WTC11 (cell line): ENCODE results near the gene PLIN1. TPM values are rescaled to one million over a fixed set of nuclear protein-coding genes. Genes with fewer than 3 reads are reported as not detected.
A peak's percentile ranks its signal among the peaks of the same experiment; 100 is the strongest.

Experiments used
- ATAC-seq: fragments of 200-7000 bp; cut with Tn5 transposase; 2 replicates; pipeline ENCODE4 v1.10.0; 2021; ENCODE audit warnings: mild to moderate bottlenecking, moderate library complexity
- CTCF ChIA-PET: fragments of 300-600 bp; sonication (Branson Sonifier 250); formaldehyde crosslinking; loops from one replicate; lab custom pipeline; 2021; ENCODE audit warnings: antibody characterized with exemption; lab: Charles Lee
- POLR2A ChIA-PET: fragments of 350-600 bp; sonication (Branson Sonifier 250); formaldehyde crosslinking; loops from one replicate; lab custom pipeline; 2021; ENCODE audit warnings: antibody characterized with exemption; lab: Charles Lee
- DNase-seq: peaks from one replicate; pipeline ENCODE4 v3.0.0; 2021; ENCODE audit warnings: low spot score
- H3K27ac Mint-ChIP-seq: 2 replicates; pipeline ENCODE4 v1.8.0; 2021; ENCODE audit warnings: mixed read lengths
- H3K27me3 Mint-ChIP-seq: 2 replicates; pipeline ENCODE4 v1.8.0; 2021; ENCODE audit warnings: low read depth, mild to moderate bottlenecking, moderate library complexity, mixed read lengths
- H3K36me3 Mint-ChIP-seq: 2 replicates; pipeline ENCODE4 v1.8.0; 2021; ENCODE audit warnings: mixed read lengths
- H3K4me1 Mint-ChIP-seq: 2 replicates; pipeline ENCODE4 v1.8.0; 2022; ENCODE audit warnings: mixed read lengths
- H3K4me3 Mint-ChIP-seq: 2 replicates; pipeline ENCODE4 v1.8.0; 2021; ENCODE audit warnings: mild to moderate bottlenecking, moderate library complexity, mixed read lengths
- H3K9me3 Mint-ChIP-seq: 2 replicates; pipeline ENCODE4 v1.8.0; 2021; ENCODE audit warnings: mixed read lengths
- ATF2 ChIP-seq: sonication (generic); formaldehyde crosslinking; IDR thresholded peaks from 2 replicates; pipeline ENCODE4 v1.8.1; 2022; ENCODE audit warnings: low read depth, missing genetic modification reagents, borderline replicate concordance
- E2F1 ChIP-seq: sonication (generic); formaldehyde crosslinking; IDR thresholded peaks from 2 replicates; pipeline ENCODE4 v1.8.0; 2022; ENCODE audit warnings: mild to moderate bottlenecking, missing genetic modification reagents
- E2F4 ChIP-seq: sonication (generic); formaldehyde crosslinking; IDR thresholded peaks from 2 replicates; pipeline ENCODE4 v1.8.1; 2022; ENCODE audit warnings: low read depth, mild to moderate bottlenecking, moderate library complexity, missing genetic modification reagents, borderline replicate concordance
- ESRRA ChIP-seq: sonication (generic); formaldehyde crosslinking; IDR thresholded peaks from 2 replicates; pipeline ENCODE4 v1.8.1; 2022; ENCODE audit warnings: mild to moderate bottlenecking, missing genetic modification reagents, borderline replicate concordance
- ETV6 ChIP-seq: sonication (generic); formaldehyde crosslinking; IDR thresholded peaks from 2 replicates; pipeline ENCODE4 v1.8.1; 2022; ENCODE audit warnings: mild to moderate bottlenecking, missing genetic modification reagents
- FOXJ3 ChIP-seq: sonication (generic); formaldehyde crosslinking; IDR thresholded peaks from 2 replicates; pipeline ENCODE4 v1.9.0; 2021; ENCODE audit warnings: missing genetic modification reagents, mild to moderate bottlenecking, borderline replicate concordance
- FOXP1 ChIP-seq: sonication (generic); formaldehyde crosslinking; IDR thresholded peaks from 2 replicates; pipeline ENCODE4 v1.8.0; 2022; ENCODE audit warnings: missing genetic modification reagents, mild to moderate bottlenecking, moderate library complexity, borderline replicate concordance
- GRHL2 ChIP-seq: fragments of 250-450 bp; sonication (Bioruptor Pico); IDR thresholded peaks from 2 replicates; pipeline ENCODE4 v1.8.0; 2022; ENCODE audit warnings: mild to moderate bottlenecking, moderate library complexity; ENCODE audit not compliant: insufficient replicate concordance, severe bottlenecking
- MLX ChIP-seq: sonication (generic); formaldehyde crosslinking; IDR thresholded peaks from 2 replicates; pipeline ENCODE4 v1.8.1; 2023; ENCODE audit warnings: mild to moderate bottlenecking, missing genetic modification reagents, moderate library complexity
- MXD4 ChIP-seq: fragments of 250-450 bp; sonication (Bioruptor Pico); IDR thresholded peaks from 2 replicates; pipeline ENCODE4 v1.8.0; 2021; ENCODE audit warnings: mild to moderate bottlenecking, moderate library complexity, borderline replicate concordance
- NFATC4 ChIP-seq: fragments of 250-450 bp; sonication (Bioruptor Pico); IDR thresholded peaks from 2 replicates; pipeline ENCODE4 v1.9.0; 2021; ENCODE audit warnings: mild to moderate bottlenecking
- RELA ChIP-seq: sonication (generic); formaldehyde crosslinking; IDR thresholded peaks from 2 replicates; pipeline ENCODE4 v1.8.1; 2022; ENCODE audit warnings: missing genetic modification reagents, mild to moderate bottlenecking, borderline replicate concordance
- RORB ChIP-seq: fragments of 250-450 bp; sonication (Bioruptor Pico); IDR thresholded peaks from 2 replicates; pipeline ENCODE4 v1.9.0; 2021; ENCODE audit warnings: mild to moderate bottlenecking
- SOX15 ChIP-seq: fragments of 250-450 bp; sonication (Bioruptor Pico); IDR thresholded peaks from 2 replicates; pipeline ENCODE4 v1.9.0; 2021; ENCODE audit warnings: mild to moderate bottlenecking
- TP53 ChIP-seq: sonication (generic); formaldehyde crosslinking; IDR thresholded peaks from 2 replicates; pipeline ENCODE4 v1.8.1; 2023; ENCODE audit warnings: mild to moderate bottlenecking, missing genetic modification reagents
- USF2 ChIP-seq: sonication (generic); formaldehyde crosslinking; IDR thresholded peaks from 2 replicates; pipeline ENCODE4 v1.8.1; 2023; ENCODE audit warnings: mild to moderate bottlenecking, missing genetic modification reagents, moderate library complexity
- ZNF317 ChIP-seq: sonication (generic); formaldehyde crosslinking; IDR thresholded peaks from 2 replicates; pipeline ENCODE4 v1.8.1; 2023; ENCODE audit warnings: low read depth, mild to moderate bottlenecking, moderate library complexity, missing genetic modification reagents, borderline replicate concordance
- total RNA-seq: library from RNA; stranded (reverse); gene quantifications from 3 replicates; pipeline ENCODE4 v1.2.3, GENCODE V29; 2021
- TF ChIP-seq, protein P1 (sequence below): sonication (generic); formaldehyde crosslinking; IDR thresholded peaks from 2 replicates; pipeline ENCODE4 v1.8.0; 2023; ENCODE audit warnings: missing genetic modification reagents
- TF ChIP-seq, protein P2 (sequence below): fragments of 250-450 bp; sonication (Bioruptor Pico); IDR thresholded peaks from 2 replicates; pipeline ENCODE4 v1.9.0; 2021; ENCODE audit warnings: moderate library complexity, mild to moderate bottlenecking, inconsistent platforms, borderline replicate concordance

Gene PLIN1
- total RNA-seq, 1 experiment from 2014 or later, result 0.70 TPM

DNA sequence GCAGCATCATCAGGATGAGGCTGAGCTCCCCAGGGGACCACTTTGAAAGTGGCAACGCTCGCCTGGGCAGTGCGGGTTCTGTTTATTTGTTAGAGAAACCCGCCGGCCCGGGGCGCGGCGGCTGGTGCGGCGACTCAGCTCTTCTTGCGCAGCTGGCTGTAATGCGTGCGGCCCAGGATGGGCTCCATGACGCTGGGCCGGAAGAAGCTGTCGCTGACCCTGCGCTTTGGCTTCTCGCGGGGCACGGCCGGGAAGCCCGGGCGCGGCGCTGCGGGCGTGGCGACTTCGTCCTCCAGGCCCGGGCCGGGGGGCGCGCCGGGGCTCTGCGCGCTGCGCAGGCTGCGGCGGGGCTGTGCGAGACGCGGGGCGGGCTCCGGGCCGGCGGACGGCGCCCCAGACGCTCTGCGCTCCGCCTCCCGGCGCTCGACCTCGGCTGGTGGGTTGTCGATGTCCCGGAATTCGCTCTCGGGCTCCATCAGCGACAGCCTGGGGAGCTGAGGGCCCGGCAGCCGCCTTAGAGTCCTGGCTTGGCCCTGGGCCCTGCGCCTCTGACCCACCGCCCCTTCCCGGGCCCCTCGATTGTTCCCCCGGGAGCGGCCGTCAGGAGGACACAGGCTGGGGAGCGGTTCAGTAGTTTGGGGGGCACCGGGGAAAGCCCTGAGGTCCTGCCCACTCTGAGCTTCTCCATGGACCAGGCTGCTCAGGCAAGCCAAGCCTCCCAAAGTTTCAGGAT is 13.6 kb downstream of the PLIN1 start:
- no peaks in the 10 kb centered on the region for H3K9me3 Mint-ChIP-seq
- TF ChIP-seq, protein P1, sequence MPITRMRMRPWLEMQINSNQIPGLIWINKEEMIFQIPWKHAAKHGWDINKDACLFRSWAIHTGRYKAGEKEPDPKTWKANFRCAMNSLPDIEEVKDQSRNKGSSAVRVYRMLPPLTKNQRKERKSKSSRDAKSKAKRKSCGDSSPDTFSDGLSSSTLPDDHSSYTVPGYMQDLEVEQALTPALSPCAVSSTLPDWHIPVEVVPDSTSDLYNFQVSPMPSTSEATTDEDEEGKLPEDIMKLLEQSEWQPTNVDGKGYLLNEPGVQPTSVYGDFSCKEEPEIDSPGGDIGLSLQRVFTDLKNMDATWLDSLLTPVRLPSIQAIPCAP, result no peak
- TF ChIP-seq MXD4 (CRISPR knock-in tag), result no peak
- no peak for TF ChIP-seq NFATC4 (CRISPR knock-in tag)
- TF ChIP-seq, protein P2, sequence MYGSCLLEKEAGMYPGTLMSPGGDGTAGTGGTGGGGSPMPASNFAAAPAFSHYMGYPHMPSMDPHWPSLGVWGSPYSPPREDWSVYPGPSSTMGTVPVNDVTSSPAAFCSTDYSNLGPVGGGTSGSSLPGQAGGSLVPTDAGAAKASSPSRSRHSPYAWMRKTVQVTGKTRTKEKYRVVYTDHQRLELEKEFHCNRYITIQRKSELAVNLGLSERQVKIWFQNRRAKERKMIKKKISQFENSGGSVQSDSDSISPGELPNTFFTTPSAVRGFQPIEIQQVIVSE (CRISPR knock-in tag), result no peak
- TF ChIP-seq RORB (CRISPR knock-in tag), result no peak
- no peak for TF ChIP-seq USF2 (CRISPR knock-in tag)
- TF ChIP-seq, all 79 proteins: peak for 0
- ATAC-seq (peak; percentile 76), DNase-seq (peak; percentile 56)
- peaks cover 20% of the 10 kb centered on the region for H3K27me3 Mint-ChIP-seq
- CTCF ChIA-PET, result interaction anchor here (1.0 to 5.0 kb wide), 5 partner anchors 7 to 209 kb away, joined by 3 to 33 read pairs (median 5); no protein-coding TSS in a partner anchor
- no peaks in the 10 kb centered on the region for H3K36me3 Mint-ChIP-seq
- H3K27ac Mint-ChIP-seq, result no peak overlapping the region
- peaks cover 14% of the 10 kb centered on the region for H3K4me1 Mint-ChIP-seq
- POLR2A ChIA-PET, result no interaction called here
- H3K4me3 Mint-ChIP-seq, result peak overlapping the region; percentile 63

GRCh38 chr15:89664441-89665350 is 14.5 kb downstream of the PLIN1 start:
- peak overlapping the region; percentile 63 for H3K4me3 Mint-ChIP-seq
- no peaks in the 10 kb centered on the region for H3K36me3 Mint-ChIP-seq
- no peak for DNase-seq
- peaks cover 4% of the 10 kb centered on the region for H3K9me3 Mint-ChIP-seq
- peaks cover 14% of the 10 kb centered on the region for H3K4me1 Mint-ChIP-seq
- TF ChIP-seq FOXP1 (no peak), FOXJ3 (no peak)
- H3K27ac Mint-ChIP-seq, result no peak overlapping the region
- CTCF ChIA-PET, result interaction anchor here (1.5 to 5.0 kb wide), 4 partner anchors 8 to 210 kb away, joined by 4 to 33 read pairs (median 11); no protein-coding TSS in a partner anchor
- peaks cover 29% of the 10 kb centered on the region for H3K27me3 Mint-ChIP-seq
- ATAC-seq, result no peak
- POLR2A ChIA-PET, result interaction anchor here (0.5 kb wide), 1 partner anchor 135 kb away, joined by 4 read pairs; no protein-coding TSS in a partner anchor

- ATAC-seq (peak; percentile 10), DNase-seq (no peak)
- no peak overlapping the region for H3K27ac Mint-ChIP-seq
- ChIA-PET POLR2A (no interaction called here), CTCF (interaction anchor here (0.7 to 5.0 kb wide), 6 partner anchors 10 to 212 kb away, joined by 3 to 33 read pairs (median 4); partner anchors contain the start of gene MESP1)
- peaks cover 37% of the 10 kb centered on the region for H3K27me3 Mint-ChIP-seq
- H3K4me1 Mint-ChIP-seq, result peaks cover 14% of the 10 kb centered on the region
- no peaks in the 10 kb centered on the region for H3K36me3 Mint-ChIP-seq
- no peak overlapping the region for H3K4me3 Mint-ChIP-seq
- H3K9me3 Mint-ChIP-seq, result peaks cover 4% of the 10 kb centered on the region
- TF ChIP-seq ETV6 (CRISPR knock-in tag) (no peak), ESRRA (no peak), RELA (CRISPR knock-in tag) (no peak), MLX (CRISPR knock-in tag) (no peak), ATF2 (no peak), E2F1 (CRISPR knock-in tag) (no peak), ZNF317 (no peak), SOX15 (CRISPR knock-in tag) (no peak), GRHL2 (no peak), E2F4 (no peak), TP53 (CRISPR knock-in tag) (no peak)
Measured at GRCh38 chr15:89662893-89663626, 16.1 kb downstream of the PLIN1 start.
